Activated B cell treated with CpG ODN at 0.5 μM for 24 hours (primary cell): Measurements from ENCODE around the gene IFRD2. TPM values are rescaled to one million over a fixed set of nuclear protein-coding genes. Genes with fewer than 3 reads are reported as not detected.

ENCODE experiments used
- ATAC-seq: fragments of 200-7000 bp; cut with Tn5 transposase; one replicate; pipeline ENCODE4 v1.10.0; 2021; ENCODE audit warnings: low read depth, mild to moderate bottlenecking, moderate library complexity
- CTCF ChIA-PET: fragments of 350-600 bp; sonication (Branson Sonifier 250); formaldehyde crosslinking; loops from one replicate; lab custom pipeline; 2021; ENCODE audit warnings: antibody characterized with exemption; lab: Charles Lee
- POLR2A ChIA-PET: fragments of 350-600 bp; sonication (Branson Sonifier 250); formaldehyde crosslinking; loops from one replicate; lab custom pipeline; 2021; ENCODE audit warnings: antibody characterized with exemption; lab: Charles Lee
- DNase-seq: peaks from one replicate; pipeline ENCODE4 v3.0.0; 2022
- H3K27ac Mint-ChIP-seq: one replicate; pipeline ENCODE4 v1.8.0; 2020; ENCODE audit warnings: mixed read lengths
- H3K27me3 Mint-ChIP-seq: one replicate; pipeline ENCODE4 v1.8.0; 2021; ENCODE audit warnings: mixed read lengths
- H3K36me3 Mint-ChIP-seq: one replicate; pipeline ENCODE4 v1.8.0; 2021; ENCODE audit warnings: low read depth, mixed read lengths
- H3K4me1 Mint-ChIP-seq: one replicate; pipeline ENCODE4 v1.8.0; 2021; ENCODE audit warnings: mixed read lengths
- H3K4me3 Mint-ChIP-seq: one replicate; pipeline ENCODE4 v1.8.0; 2020; ENCODE audit warnings: mild to moderate bottlenecking, mixed read lengths
- H3K9me3 Mint-ChIP-seq: one replicate; pipeline ENCODE4 v1.8.0; 2020; ENCODE audit warnings: mixed read lengths
- intact Hi-C: fragments of 100-400 bp; cut with micrococcal nuclease; formaldehyde crosslinking; loops from one replicate; pipeline ENCODE4 v1.15.1; 2024
- total RNA-seq: library from RNA; stranded (reverse); gene quantifications from 2 replicates; pipeline ENCODE4 v1.2.3, GENCODE V29; 2022
- TF ChIP-seq, protein P1 (sequence below): fragments of 200-600 bp; IDR thresholded peaks from one replicate; pipeline ENCODE4 v1.8.0; 2022; ENCODE audit warnings: antibody characterized with exemption, mild to moderate bottlenecking

IFRD2 gene
- total RNA-seq, 1 donor from 2014 or later, result 105 TPM

DNA sequence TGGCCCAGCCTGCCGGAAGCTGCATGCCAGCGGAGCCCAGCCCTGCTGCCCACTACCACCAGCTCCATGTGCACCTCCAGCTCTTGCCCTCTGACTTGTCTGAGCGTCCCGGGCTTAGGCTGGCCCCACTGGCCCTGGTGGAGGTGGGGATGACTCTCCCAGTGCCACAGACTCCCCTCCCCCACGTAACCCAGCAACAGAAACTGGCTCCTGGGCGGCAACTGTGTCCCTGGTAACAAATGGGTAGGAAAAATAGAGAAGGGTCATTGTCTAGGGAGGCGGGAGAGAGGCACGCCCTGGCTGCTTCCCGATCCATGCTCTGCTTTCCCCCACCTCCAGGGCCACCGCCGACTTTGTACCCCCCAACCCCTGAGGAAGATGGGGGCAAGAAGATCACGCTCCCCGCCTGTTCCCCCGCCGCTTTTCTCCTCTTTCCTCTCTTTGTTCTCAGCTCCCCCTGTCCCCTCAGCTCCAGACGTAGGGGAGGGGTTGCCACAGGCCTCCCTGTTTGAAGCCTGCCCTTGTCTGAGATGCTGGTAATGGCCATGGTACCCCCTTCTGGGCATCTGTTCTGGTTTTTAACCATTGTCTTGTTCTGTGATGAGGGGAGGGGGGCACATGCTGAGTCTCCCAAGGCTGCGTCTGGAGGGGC is 34.1 kb downstream of the IFRD2 start:
- Mint-ChIP-seq H3K27ac (no peak overlapping the region), H3K27me3 (no peaks in the 10 kb centered on the region), H3K4me3 (no peak overlapping the region), H3K4me1 (peaks cover 11% of the 10 kb centered on the region), H3K36me3 (peaks cover 53% of the 10 kb centered on the region), H3K9me3 (no peaks in the 10 kb centered on the region)
- DNase-seq (no peak), ATAC-seq (no peak)
- ChIA-PET POLR2A (interaction anchor here (0.7 to 1.6 kb wide), 4 partner anchors 12 to 1817 kb away, joined by 3 to 8 read pairs (median 4); partner anchors contain the start of gene GNAI2), CTCF (interaction anchor here (1.3 to 4.4 kb wide), 3 partner anchors 10 to 79 kb away, joined by 3 to 34 read pairs (median 4); no protein-coding TSS in a partner anchor)
- TF ChIP-seq, protein P1, sequence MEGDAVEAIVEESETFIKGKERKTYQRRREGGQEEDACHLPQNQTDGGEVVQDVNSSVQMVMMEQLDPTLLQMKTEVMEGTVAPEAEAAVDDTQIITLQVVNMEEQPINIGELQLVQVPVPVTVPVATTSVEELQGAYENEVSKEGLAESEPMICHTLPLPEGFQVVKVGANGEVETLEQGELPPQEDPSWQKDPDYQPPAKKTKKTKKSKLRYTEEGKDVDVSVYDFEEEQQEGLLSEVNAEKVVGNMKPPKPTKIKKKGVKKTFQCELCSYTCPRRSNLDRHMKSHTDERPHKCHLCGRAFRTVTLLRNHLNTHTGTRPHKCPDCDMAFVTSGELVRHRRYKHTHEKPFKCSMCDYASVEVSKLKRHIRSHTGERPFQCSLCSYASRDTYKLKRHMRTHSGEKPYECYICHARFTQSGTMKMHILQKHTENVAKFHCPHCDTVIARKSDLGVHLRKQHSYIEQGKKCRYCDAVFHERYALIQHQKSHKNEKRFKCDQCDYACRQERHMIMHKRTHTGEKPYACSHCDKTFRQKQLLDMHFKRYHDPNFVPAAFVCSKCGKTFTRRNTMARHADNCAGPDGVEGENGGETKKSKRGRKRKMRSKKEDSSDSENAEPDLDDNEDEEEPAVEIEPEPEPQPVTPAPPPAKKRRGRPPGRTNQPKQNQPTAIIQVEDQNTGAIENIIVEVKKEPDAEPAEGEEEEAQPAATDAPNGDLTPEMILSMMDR, result no peak
- intact Hi-C loops, result no loop called here

DNA sequence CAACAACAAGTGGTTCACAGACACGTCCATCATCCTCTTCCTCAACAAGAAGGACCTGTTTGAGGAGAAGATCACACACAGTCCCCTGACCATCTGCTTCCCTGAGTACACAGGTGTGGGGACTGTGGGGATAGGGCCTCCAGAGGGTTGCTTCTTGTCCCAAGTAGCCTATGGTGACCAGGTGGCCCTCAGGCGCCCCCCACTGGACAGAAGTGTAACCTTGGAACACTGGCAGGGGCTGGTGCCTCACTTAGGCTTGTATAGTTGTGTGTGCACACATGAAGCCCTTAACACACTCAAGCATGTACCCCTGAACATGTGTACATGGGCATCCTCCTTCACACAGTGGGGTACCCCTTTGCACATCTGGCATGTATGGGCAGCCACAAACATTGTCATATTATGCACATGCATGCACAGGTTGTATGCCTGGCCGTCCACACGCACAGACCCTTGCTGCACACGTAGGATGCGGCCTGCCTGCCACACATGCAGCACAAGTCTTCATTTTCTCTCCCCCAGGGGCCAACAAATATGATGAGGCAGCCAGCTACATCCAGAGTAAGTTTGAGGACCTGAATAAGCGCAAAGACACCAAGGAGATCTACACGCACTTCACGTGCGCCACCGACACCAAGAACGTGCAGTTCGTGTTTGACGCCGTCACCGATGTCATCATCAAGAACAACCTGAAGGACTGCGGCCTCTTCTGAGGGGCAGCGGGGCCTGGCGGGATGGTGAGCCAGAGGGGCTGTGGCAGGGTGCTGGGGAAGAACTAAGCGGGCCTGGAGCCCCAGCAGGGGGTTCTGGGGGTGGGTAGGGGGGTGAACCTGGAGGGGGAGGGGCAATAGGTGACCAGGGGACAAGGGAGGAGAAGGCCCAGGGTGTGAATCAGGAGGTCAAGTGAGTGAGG is 35.0 kb downstream of the IFRD2 start:
- ChIA-PET POLR2A (no interaction called here), CTCF (interaction anchor here (0.8 to 4.4 kb wide), 5 partner anchors 9 to 62 kb away, joined by 3 to 34 read pairs (median 4); no protein-coding TSS in a partner anchor)
- Mint-ChIP-seq H3K36me3 (peaks cover 59% of the 10 kb centered on the region), H3K4me1 (peaks cover 11% of the 10 kb centered on the region), H3K27me3 (no peaks in the 10 kb centered on the region), H3K9me3 (no peaks in the 10 kb centered on the region), H3K4me3 (no peak overlapping the region), H3K27ac (no peak overlapping the region)
- ATAC-seq (no peak), DNase-seq (no peak)
- intact Hi-C loops, result no loop called here
- TF ChIP-seq, protein P1, result no peak

DNA sequence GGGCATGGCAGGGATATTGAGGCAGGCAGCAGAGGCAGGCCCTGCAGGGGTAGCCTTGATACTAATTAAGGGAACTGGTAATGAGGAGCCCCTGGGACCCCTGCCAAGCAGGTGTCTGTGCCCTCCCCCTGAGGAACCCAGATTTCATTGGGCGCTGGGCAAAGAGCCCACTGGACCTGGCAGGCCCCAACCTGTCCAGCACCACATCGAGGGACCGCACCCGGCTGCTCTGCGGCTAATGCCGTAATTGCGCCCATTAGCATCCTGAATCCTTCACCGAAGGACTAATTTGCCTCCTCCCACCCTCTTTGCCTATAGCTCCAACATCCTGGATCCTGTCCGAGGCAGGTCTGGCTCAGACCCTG is 37.0 kb downstream of the IFRD2 start:
- Mint-ChIP-seq H3K27me3 (no peaks in the 10 kb centered on the region), H3K9me3 (no peaks in the 10 kb centered on the region), H3K4me1 (peaks cover 24% of the 10 kb centered on the region), H3K4me3 (no peak overlapping the region), H3K27ac (no peak overlapping the region), H3K36me3 (peaks cover 74% of the 10 kb centered on the region)
- TF ChIP-seq, protein P1, result no peak
- no peak for DNase-seq
- CTCF ChIA-PET, result interaction anchor here (1.0 to 2.6 kb wide), 2 partner anchors 9 to 61 kb away, joined by 3 to 11 read pairs; no protein-coding TSS in a partner anchor
- no peak for ATAC-seq
- intact Hi-C loops, result no loop called here
- POLR2A ChIA-PET, result interaction anchor here (0.6 kb wide), 1 partner anchor 1197 kb away, joined by 3 read pairs; no protein-coding TSS in a partner anchor

DNA sequence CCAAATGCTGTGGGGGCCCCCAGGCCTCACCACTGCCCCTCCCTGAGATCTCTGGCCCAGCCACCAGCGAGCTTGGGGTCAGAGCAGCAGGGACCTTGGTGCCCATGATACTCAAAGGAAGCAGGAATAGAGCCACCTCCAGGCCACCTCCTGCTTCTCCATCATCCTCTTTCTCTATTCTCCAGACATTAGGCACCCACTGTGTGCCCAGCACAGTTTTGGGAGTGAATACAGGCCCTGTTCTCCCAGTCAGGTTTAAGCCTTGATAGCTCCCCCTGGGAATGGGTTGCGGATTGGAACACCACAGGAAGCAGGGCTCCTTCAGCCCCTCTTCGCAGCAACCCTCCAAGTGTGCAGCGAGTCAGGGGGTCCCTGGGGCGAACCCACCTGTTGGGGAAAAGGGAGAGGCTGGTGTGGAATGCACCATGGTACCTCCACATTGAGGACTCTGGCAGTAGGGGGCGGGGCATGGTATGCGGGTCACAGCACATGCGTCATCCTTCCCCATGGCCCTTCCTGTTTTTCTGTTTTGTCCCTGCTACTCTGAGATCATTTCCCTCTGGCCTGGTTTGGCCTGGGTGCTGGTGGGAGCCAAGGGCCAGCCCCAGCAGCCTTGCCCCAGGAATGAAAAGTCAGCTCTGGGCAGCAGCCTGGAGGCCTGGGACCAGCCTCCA is 37.5 kb downstream of the IFRD2 start:
- ChIA-PET POLR2A (interaction anchor here (0.6 kb wide), 1 partner anchor 1198 kb away, joined by 3 read pairs; no protein-coding TSS in a partner anchor), CTCF (interaction anchor here (2.6 kb wide), 1 partner anchor 8 kb away, joined by 11 read pairs; no protein-coding TSS in a partner anchor)
- Mint-ChIP-seq H3K27ac (no peak overlapping the region), H3K36me3 (peaks cover 77% of the 10 kb centered on the region), H3K4me3 (no peak overlapping the region), H3K4me1 (peaks cover 27% of the 10 kb centered on the region), H3K27me3 (no peaks in the 10 kb centered on the region), H3K9me3 (no peaks in the 10 kb centered on the region)
- DNase-seq (no peak), ATAC-seq (no peak)
- intact Hi-C loops, result no loop called here
- TF ChIP-seq, protein P1, result no peak
